Erythroblast (primary cell): Measurements from ENCODE around the gene SLC38A1.

Source experiments
- GATA1 ChIP-seq: IDR thresholded peaks from 2 replicates; pipeline ENCODE4 v1.6.1; 2011; ENCODE audit warnings: low read depth, mild to moderate bottlenecking, control low read depth, low read length, moderate library complexity
- POLR2A ChIP-seq: IDR thresholded peaks from 2 replicates; pipeline ENCODE4 v1.6.1; 2011; ENCODE audit warnings: mild to moderate bottlenecking, low read length

GRCh38 chr12:46296822-46297221 lies 28.0 kb upstream of the SLC38A1 start:
- TF ChIP-seq POLR2A (no peak), GATA1 (no peak)
